Measurements from ENCODE around the gene AKAP17A. TPM values are rescaled to one million over a fixed set of nuclear protein-coding genes. Genes with fewer than 3 reads are reported as not detected.
"Not testable (repeated sequence)": the region's sequence is repeated elsewhere in the genome, so short reads cannot be mapped to it uniquely, and the experiment has no call there.

The AKAP17A gene
- total RNA-seq, 1 donor from 2014 or later: 74.8 TPM

- H3K4me1 Mint-ChIP-seq: no peaks in the 10 kb centered on the region
- no peak for TF ChIP-seq CTCF (IDR thresholded peaks at IDR 0.05; ENCODE audit: unreplicated experiment)
- peaks cover 7% of the 10 kb centered on the region for H3K9me3 Mint-ChIP-seq
- no peak overlapping the region for H3K27ac Mint-ChIP-seq
- no peaks in the 10 kb centered on the region for H3K36me3 Mint-ChIP-seq
- no peak for DNase-seq (ENCODE audit: low spot score in 2 of 2, unreplicated experiment in 2 of 2)
- peaks cover 6% of the 10 kb centered on the region for H3K27me3 Mint-ChIP-seq (ENCODE audit: low read depth)
- H3K4me3 Mint-ChIP-seq: no peak overlapping the region
These were observed 39.4 kb upstream of the AKAP17A start for GRCh38 chrX:1551959-1552546.

GRCh38 chrX:1554469-1555210 lies 36.8 kb upstream of the AKAP17A start:
- H3K4me3 Mint-ChIP-seq: no peak overlapping the region
- no peak overlapping the region for H3K27ac Mint-ChIP-seq
- no peaks in the 10 kb centered on the region for H3K4me1 Mint-ChIP-seq
- H3K27me3 Mint-ChIP-seq (ENCODE audit: low read depth): peaks cover 6% of the 10 kb centered on the region
- no peaks in the 10 kb centered on the region for H3K36me3 Mint-ChIP-seq
- peak in 1 of 2 experiments; percentile 20 for DNase-seq (ENCODE audit: low spot score in 2 of 2, unreplicated experiment in 2 of 2)
- no peak for TF ChIP-seq CTCF (IDR thresholded peaks at IDR 0.05; ENCODE audit: unreplicated experiment)
- H3K9me3 Mint-ChIP-seq: peaks cover 14% of the 10 kb centered on the region

- no peaks in the 10 kb centered on the region for H3K36me3 Mint-ChIP-seq
- peaks cover 9% of the 10 kb centered on the region for H3K27me3 Mint-ChIP-seq (ENCODE audit: low read depth)
- no peak overlapping the region for H3K4me3 Mint-ChIP-seq
- H3K9me3 Mint-ChIP-seq: peaks cover 14% of the 10 kb centered on the region
- no peak overlapping the region for H3K27ac Mint-ChIP-seq
- no peaks in the 10 kb centered on the region for H3K4me1 Mint-ChIP-seq
- no peak for DNase-seq (ENCODE audit: low spot score in 2 of 2, unreplicated experiment in 2 of 2)
- TF ChIP-seq CTCF (IDR thresholded peaks at IDR 0.05; ENCODE audit: unreplicated experiment): no peak
These were observed 36.0 kb upstream of the AKAP17A start for GRCh38 chrX:1555370-1555769.

GRCh38 chrX:1557442-1557841 lies 34.0 kb upstream of the AKAP17A start:
- H3K4me1 Mint-ChIP-seq; H3K36me3 Mint-ChIP-seq; H3K27ac Mint-ChIP-seq; DNase-seq (ENCODE audit: low spot score in 2 of 2, unreplicated experiment in 2 of 2); H3K4me3 Mint-ChIP-seq: not testable (repeated sequence)
- H3K9me3 Mint-ChIP-seq: peaks cover 14% of the 10 kb centered on the region
- peaks cover 14% of the 10 kb centered on the region for H3K27me3 Mint-ChIP-seq (ENCODE audit: low read depth)

GRCh38 chrX:1558761-1559468 lies 32.5 kb upstream of the AKAP17A start:
- H3K27ac Mint-ChIP-seq: no peak overlapping the region
- peaks cover 14% of the 10 kb centered on the region for H3K27me3 Mint-ChIP-seq (ENCODE audit: low read depth)
- H3K4me1 Mint-ChIP-seq: no peaks in the 10 kb centered on the region
- no peaks in the 10 kb centered on the region for H3K36me3 Mint-ChIP-seq
- no peak for TF ChIP-seq CTCF (IDR thresholded peaks at IDR 0.05; ENCODE audit: unreplicated experiment)
- peaks cover 14% of the 10 kb centered on the region for H3K9me3 Mint-ChIP-seq
- H3K4me3 Mint-ChIP-seq: no peak overlapping the region
- peak in 1 of 2 experiments; percentile 29 for DNase-seq (ENCODE audit: low spot score in 2 of 2, unreplicated experiment in 2 of 2)

- Mint-ChIP-seq H3K4me3 (no peak overlapping the region), H3K4me1 (no peaks in the 10 kb centered on the region), H3K9me3 (peaks cover 7% of the 10 kb centered on the region), H3K36me3 (no peaks in the 10 kb centered on the region), H3K27ac (no peak overlapping the region), H3K27me3 (ENCODE audit: low read depth) (peaks cover 11% of the 10 kb centered on the region)
- DNase-seq (ENCODE audit: low spot score in 2 of 2, unreplicated experiment in 2 of 2): no peak
- TF ChIP-seq CTCF (IDR thresholded peaks at IDR 0.05; ENCODE audit: unreplicated experiment): no peak
These were observed 30.2 kb upstream of the AKAP17A start for GRCh38 chrX:1561164-1561563.

GRCh38 chrX:1564077-1564476 lies 27.3 kb upstream of the AKAP17A start:
- not testable (repeated sequence) for H3K9me3 Mint-ChIP-seq; H3K36me3 Mint-ChIP-seq; H3K4me1 Mint-ChIP-seq; DNase-seq (ENCODE audit: low spot score in 2 of 2, unreplicated experiment in 2 of 2); H3K4me3 Mint-ChIP-seq; H3K27ac Mint-ChIP-seq
- peaks cover 11% of the 10 kb centered on the region for H3K27me3 Mint-ChIP-seq (ENCODE audit: low read depth)

Measured in mesothelial cell of epicardium (in vitro differentiated cells).